Esophagus (tissue), 2 donors: ENCODE data around the gene JAK1. TPM values are rescaled to one million over a fixed set of nuclear protein-coding genes. Genes with fewer than 3 reads are reported as not detected.

Experiments used
- H3K27ac ChIP-seq, 2 donors: one replicate each; pipeline ENCODE4 v1.5.1; 2013; ENCODE audit warnings: low read depth in 2 of 2, mild to moderate bottlenecking in 2 of 2, inconsistent platforms in 1 of 2, low read length in 1 of 2, moderate library complexity in 1 of 2
- H3K27me3 ChIP-seq, 2 donors: one replicate each; pipeline ENCODE4 v1.6.1; 2013; ENCODE audit warnings: low read length in 2 of 2, control low read depth in 1 of 2, mild to moderate bottlenecking in 1 of 2; ENCODE audit not compliant: insufficient read depth in 2 of 2, control insufficient read depth in 1 of 2
- H3K36me3 ChIP-seq, 2 donors: one replicate each; pipeline ENCODE4 v1.6.1; 2013; ENCODE audit warnings: low read length in 1 of 2; ENCODE audit not compliant: control insufficient read depth in 2 of 2, insufficient read depth in 2 of 2
- H3K4me1 ChIP-seq, 2 donors: one replicate each; pipeline ENCODE4 v1.6.1; 2013; ENCODE audit warnings: low read length in 1 of 2; ENCODE audit not compliant: control insufficient read depth in 2 of 2, insufficient read depth in 2 of 2
- H3K4me3 ChIP-seq, 2 donors: one replicate each; pipeline ENCODE4 v1.5.1; 2013; ENCODE audit warnings: low read length in 2 of 2, mild to moderate bottlenecking in 2 of 2, low read depth in 1 of 2, moderate library complexity in 1 of 2
- H3K9me3 ChIP-seq, 2 donors: one replicate each; pipeline ENCODE4 v1.6.1; 2013; ENCODE audit warnings: mild to moderate bottlenecking in 2 of 2, low read depth in 1 of 2, low read length in 1 of 2, moderate library complexity in 1 of 2; ENCODE audit not compliant: control insufficient read depth in 2 of 2, insufficient read depth in 1 of 2
- WGBS, 2 donors: extraction: QIAGEN DNeasy Blood & Tissue Kit; methylation state at CpG; one replicate each; pipeline ENCODE4 v1.1.7; 2013; 5-methylcytosine and 5-hydroxymethylcytosine counted together
- polyA plus RNA-seq, 2 donors: library from polyadenylated mRNA; stranded (reverse); fragments of 200-250 nt; gene quantifications; one replicate each; pipeline ENCODE4 v1.2.3, GENCODE V29; 2013
- donor health status: healthy with polysubstance abuse.
- donor health status: Bipolar disorder and iron deficiency.

The JAK1 gene
- 10 to 100 TPM; 13.1 to 20.9 TPM for polyA plus RNA-seq

DNA sequence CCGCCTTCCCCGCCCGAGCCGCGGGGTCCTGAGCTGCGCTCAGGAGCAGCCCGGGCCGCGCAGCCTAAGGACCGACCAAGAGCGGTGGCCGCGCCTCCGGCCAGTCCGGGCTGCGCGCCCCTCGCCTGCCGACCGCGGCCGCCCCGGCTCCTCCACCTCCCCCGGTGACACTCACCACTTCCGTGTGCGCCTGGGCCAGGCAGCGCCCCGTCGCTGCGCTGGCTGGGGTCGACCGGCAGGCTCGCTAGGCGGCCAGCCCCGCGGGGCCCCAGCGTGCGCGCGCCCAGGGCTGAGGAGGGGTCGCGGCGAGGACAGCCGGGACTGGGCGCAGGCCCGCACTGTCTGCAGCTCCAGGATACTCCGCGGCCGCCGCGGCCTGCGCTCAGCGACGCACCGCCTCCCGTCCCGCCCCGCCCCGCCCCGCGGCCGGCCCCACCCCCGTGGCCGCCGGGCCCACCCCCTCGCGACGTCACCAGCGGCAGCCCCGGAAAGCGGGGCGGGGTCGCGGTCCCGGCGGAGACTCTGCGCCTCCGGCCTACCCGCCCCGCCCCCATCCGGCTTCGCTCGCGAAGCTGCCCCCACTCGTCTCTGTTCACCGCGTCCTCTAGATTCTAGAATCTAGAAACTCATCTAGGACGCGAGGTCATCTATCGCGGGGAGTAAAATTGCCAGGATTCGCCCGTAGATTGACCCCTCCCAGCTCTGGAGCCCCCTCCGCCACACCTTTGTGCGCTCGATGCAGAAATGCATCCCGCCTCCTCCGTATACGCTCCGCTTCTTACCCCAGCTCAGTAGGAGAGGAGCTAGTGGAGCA, at the start of gene JAK1:
Gene JAK1 (minus strand): TSS at position 392 of the 814 bp plus-strand sequence. CDS start 80,285 bp downstream, outside the sequence.
- Histone ChIP-seq H3K27me3 (no peaks in the 10 kb centered on the region), H3K4me3 (peak within 1 kb of the TSS; percentile 88 to 95), H3K27ac (peak within 1 kb of the TSS; percentile 91 to 95), H3K4me1 (peaks cover 0 to 6% of the 10 kb centered on the region in 2 donors), H3K36me3 (no peaks in the 10 kb centered on the region), H3K9me3 (no peaks in the 10 kb centered on the region)
- WGBS, 2 donors: 0 to 1% methylated on average over 74 to 100 of the region's 100 CpGs

DNA sequence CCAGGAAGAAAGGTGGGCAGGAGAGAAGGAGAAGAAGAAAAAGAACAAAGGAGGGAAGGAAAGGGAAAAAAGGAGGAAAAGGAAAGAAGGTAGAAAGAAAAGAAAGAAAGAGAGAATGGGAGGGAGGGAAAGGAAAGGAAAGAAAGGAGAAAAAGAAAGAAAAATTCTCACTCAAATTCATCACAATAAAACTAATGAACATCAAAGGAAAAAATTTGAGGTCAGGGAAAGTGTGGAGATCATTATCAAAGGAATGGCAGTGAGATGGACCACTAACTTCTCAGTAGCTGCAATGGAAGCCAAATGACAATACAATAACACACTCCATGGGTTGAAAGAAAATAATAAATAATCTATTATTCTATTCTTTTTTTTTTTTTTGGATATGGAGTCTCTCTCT, 48.0 kb upstream of the JAK1 start:
- Histone ChIP-seq H3K4me3 (no peak overlapping the region), H3K27ac (no peak overlapping the region), H3K9me3 (no peaks in the 10 kb centered on the region), H3K36me3 (no peaks in the 10 kb centered on the region), H3K4me1 (no peaks in the 10 kb centered on the region), H3K27me3 (no peaks in the 10 kb centered on the region)

- no peaks in the 10 kb centered on the region for H3K9me3 ChIP-seq
- H3K27ac ChIP-seq: no peak overlapping the region
- no peaks in the 10 kb centered on the region for H3K27me3 ChIP-seq
- H3K36me3 ChIP-seq: no peaks in the 10 kb centered on the region
- H3K4me3 ChIP-seq: no peak overlapping the region
- H3K4me1 ChIP-seq: no peaks in the 10 kb centered on the region
- 93 to 94% methylated on average over 2 of the region's 2 CpGs for WGBS, 2 donors
Observed at GRCh38 chr1:65011983-65012382, 45.6 kb upstream of the JAK1 start.

GRCh38 chr1:65009724-65010420, 43.5 kb upstream of the JAK1 start:
- Histone ChIP-seq H3K4me3 (no peak overlapping the region), H3K9me3 (no peaks in the 10 kb centered on the region), H3K36me3 (no peaks in the 10 kb centered on the region), H3K27me3 (no peaks in the 10 kb centered on the region), H3K4me1 (no peaks in the 10 kb centered on the region), H3K27ac (no peak overlapping the region)
- WGBS, 2 donors: 87 to 88% methylated on average over 5 of the region's 5 CpGs

- Histone ChIP-seq H3K27me3 (no peaks in the 10 kb centered on the region), H3K4me3 (no peak overlapping the region)
- 72 to 90% methylated on average over 1 of the region's 1 CpG for WGBS, 2 donors
Observed at GRCh38 chr1:65009176-65009575, 42.8 kb upstream of the JAK1 start.

DNA sequence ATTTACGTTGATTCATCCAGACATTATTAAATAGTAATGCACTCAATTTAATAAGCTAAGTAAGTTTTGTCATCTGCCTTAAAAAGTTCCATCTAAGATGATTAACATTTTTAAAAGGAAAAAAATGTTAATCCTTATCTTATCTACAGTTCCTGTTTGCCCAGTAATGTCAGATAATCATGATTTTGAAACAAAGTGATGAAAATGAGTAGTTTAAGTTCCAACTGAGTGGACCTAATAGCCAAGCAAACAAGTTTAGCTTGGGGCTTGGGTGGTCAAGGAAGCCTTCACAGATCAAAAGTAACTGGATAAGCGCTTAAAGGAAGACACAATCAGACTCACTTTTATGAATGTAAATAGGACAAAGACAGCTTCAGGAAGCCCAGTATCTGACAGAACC, 40.5 kb upstream of the JAK1 start:
- H3K36me3 ChIP-seq: no peaks in the 10 kb centered on the region
- peaks cover 0 to 2% of the 10 kb centered on the region in 2 donors for H3K4me1 ChIP-seq
- no peak overlapping the region for H3K27ac ChIP-seq
- 94 to 97% methylated on average over 2 of the region's 2 CpGs for WGBS, 2 donors
- no peaks in the 10 kb centered on the region for H3K9me3 ChIP-seq
- no peak overlapping the region for H3K4me3 ChIP-seq
- H3K27me3 ChIP-seq: no peaks in the 10 kb centered on the region

More at GRCh38 chr1:65009176-65009575, 42.8 kb upstream of the JAK1 start:
- Histone ChIP-seq H3K9me3 (no peaks in the 10 kb centered on the region), H3K4me1 (no peaks in the 10 kb centered on the region), H3K36me3 (no peaks in the 10 kb centered on the region), H3K27ac (no peak overlapping the region)

DNA sequence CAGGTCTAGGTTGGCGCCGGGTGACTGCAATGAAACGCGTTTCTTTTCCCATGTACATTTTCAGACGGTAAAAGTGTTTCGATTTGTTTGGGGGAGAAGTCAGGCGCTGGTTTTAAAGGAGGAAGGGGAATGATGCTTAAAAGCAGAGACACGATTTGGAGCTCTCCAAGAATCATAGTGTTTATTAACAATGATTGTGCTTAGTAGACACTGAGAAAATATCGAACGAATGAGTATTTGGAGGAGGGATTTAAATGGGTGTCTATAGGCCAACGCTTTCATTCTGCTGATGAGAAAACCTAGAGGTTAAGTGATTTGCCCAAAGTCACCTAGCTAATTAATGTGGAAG, 36.9 kb upstream of the JAK1 start:
- H3K27me3 ChIP-seq: no peaks in the 10 kb centered on the region
- peak overlapping the region; percentile 55 to 70 for H3K4me3 ChIP-seq
- peaks cover 0 to 10% of the 10 kb centered on the region in 2 donors for H3K4me1 ChIP-seq
- peak overlapping the region; percentile 92 to 97 for H3K27ac ChIP-seq
- no peaks in the 10 kb centered on the region for H3K36me3 ChIP-seq
- 9 to 12% methylated on average over 11 of the region's 11 CpGs for WGBS, 2 donors
- H3K9me3 ChIP-seq: no peaks in the 10 kb centered on the region

DNA sequence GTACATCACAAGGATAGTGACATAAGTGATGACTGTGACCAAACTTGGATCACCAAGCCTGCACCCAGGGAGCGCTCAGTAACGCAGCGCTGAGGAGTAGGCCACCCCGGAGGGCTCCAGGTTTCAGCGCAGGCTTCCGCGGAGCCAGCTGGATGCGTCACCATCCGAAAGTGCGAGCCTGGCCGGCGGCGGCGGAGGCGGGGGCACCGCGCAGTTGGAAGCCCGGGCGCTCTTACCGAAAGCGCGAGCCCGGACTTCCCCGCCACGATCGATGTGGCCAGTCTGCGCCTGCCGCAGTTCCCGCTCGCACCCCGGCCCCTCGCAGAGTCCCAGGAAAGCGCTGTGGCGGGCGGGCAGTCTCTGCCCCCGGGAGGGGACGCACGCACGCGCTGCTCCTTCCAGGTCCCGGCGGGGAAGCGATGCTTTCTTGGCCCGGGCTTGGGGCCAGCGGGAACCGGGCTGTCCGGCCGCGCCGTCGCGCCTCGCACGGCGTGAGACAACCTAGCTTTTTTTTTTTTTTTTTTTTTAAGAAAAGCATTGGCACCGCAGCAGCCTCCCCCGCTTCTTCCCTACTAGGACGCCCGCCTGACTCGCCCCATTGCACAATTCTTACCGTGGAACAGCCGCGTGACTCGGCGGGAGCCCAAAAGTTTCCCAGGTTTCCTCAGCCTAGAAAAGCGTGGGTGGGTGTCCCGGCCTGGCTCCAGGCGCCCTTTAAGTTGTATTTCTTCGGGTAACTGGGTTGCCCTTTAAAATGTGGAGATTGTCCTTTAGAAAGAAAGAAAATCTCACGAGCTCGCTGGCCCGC, 36.4 kb upstream of the JAK1 start:
- Histone ChIP-seq H3K27ac (peak overlapping the region; percentile 92 to 97), H3K4me1 (peaks cover 0 to 10% of the 10 kb centered on the region in 2 donors), H3K36me3 (no peaks in the 10 kb centered on the region), H3K27me3 (no peaks in the 10 kb centered on the region), H3K4me3 (peak overlapping the region; percentile 55 to 70), H3K9me3 (no peaks in the 10 kb centered on the region)
- 1% methylated on average over 63 to 72 of the region's 72 CpGs for WGBS, 2 donors

- H3K27me3 ChIP-seq: no peaks in the 10 kb centered on the region
- peak overlapping the region; percentile 55 to 70 for H3K4me3 ChIP-seq
- peak overlapping the region; percentile 92 to 97 for H3K27ac ChIP-seq
- peaks cover 0 to 10% of the 10 kb centered on the region in 2 donors for H3K4me1 ChIP-seq
- 38 to 43% methylated on average over 12 of the region's 12 CpGs for WGBS, 2 donors
- no peaks in the 10 kb centered on the region for H3K9me3 ChIP-seq
- H3K36me3 ChIP-seq: no peaks in the 10 kb centered on the region
Observed at GRCh38 chr1:65002156-65002507, 35.8 kb upstream of the JAK1 start.
